Putamen (tissue), 1 donor: ENCODE measurements around the gene ORM2.

ENCODE experiments used
- DNase-seq: peaks from one replicate; pipeline ENCODE4 v3.0.0-alpha.2; 2016; ENCODE audit warnings: low spot score

The ORM2 gene

GRCh38 chr9:114371973-114372917 lies 42.6 kb downstream of the ORM2 start:
- no peak for DNase-seq

- no peak for DNase-seq
Observed at GRCh38 chr9:114372921-114373448, 43.3 kb downstream of the ORM2 start.

- DNase-seq = no peak
Observed at GRCh38 chr9:114373960-114374730, 44.5 kb downstream of the ORM2 start.

- no peak for DNase-seq
Observed at GRCh38 chr9:114374936-114375335, 45.3 kb downstream of the ORM2 start.

GRCh38 chr9:114375386-114376175 lies 45.9 kb downstream of the ORM2 start:
- DNase-seq = no peak

GRCh38 chr9:114376586-114377445 lies 47.1 kb downstream of the ORM2 start:
- DNase-seq = no peak

GRCh38 chr9:114378016-114378415 lies 48.3 kb downstream of the ORM2 start:
- DNase-seq = no peak

GRCh38 chr9:114378883-114379282 lies 49.2 kb downstream of the ORM2 start:
- no peak for DNase-seq
